Hepatocyte (in vitro differentiated cells): ENCODE results near the gene PIP4P1.

ENCODE experiments used
- CTCF ChIP-seq: fragments of 200-600 bp; sonication (generic); IDR thresholded peaks from 2 replicates; pipeline ENCODE4 v1.5.1; 2016; ENCODE audit warnings: antibody characterized with exemption, mild to moderate bottlenecking; ENCODE audit not compliant: poor library complexity
- EZH2 ChIP-seq: fragments of 200-600 bp; sonication (generic); IDR thresholded peaks from 2 replicates; pipeline ENCODE4 v1.6.1; 2016; ENCODE audit warnings: antibody characterized with exemption, mild to moderate bottlenecking, borderline replicate concordance
- EZH2phosphoT487 ChIP-seq: fragments of 200-600 bp; sonication (generic); IDR thresholded peaks from one replicate; pipeline ENCODE4 v1.6.1; 2018; ENCODE audit warnings: antibody characterized with exemption, mild to moderate bottlenecking, low read depth, moderate library complexity; ENCODE audit not compliant: unreplicated experiment, severe bottlenecking

- TF ChIP-seq EZH2phosphoT487 (no peak), CTCF (no peak), EZH2 (no peak)
These were observed 3.0 kb downstream of the PIP4P1 start for GRCh38 chr14:20458031-20458789.
